H1 (cell line): Measurements from ENCODE around the gene BLOC1S4. TPM values are rescaled to one million over a fixed set of nuclear protein-coding genes. Genes with fewer than 3 reads are reported as not detected.

Experiments used
- CTCF ChIA-PET: fragments of 300-600 bp; sonication (Branson Sonifier 250); formaldehyde crosslinking; loops from one replicate; lab custom pipeline; 2021; ENCODE audit not compliant: partially characterized antibody; lab: Charles Lee
- POLR2A ChIA-PET: fragments of 300-600 bp; sonication (Branson Sonifier 250); formaldehyde crosslinking; loops from one replicate; lab custom pipeline; 2021; ENCODE audit warnings: inconsistent platforms; ENCODE audit not compliant: partially characterized antibody; lab: Charles Lee
- DNase-seq, 2 experiments: peaks; one replicate each; pipeline versions ENCODE4 v3.0.0 to v3.0.0-alpha.2; 2010 to 2022; ENCODE audit warnings: low spot score in 2 of 2, low read depth in 1 of 2, mixed read lengths in 1 of 2
- FAIRE-seq: peaks from 2 replicates; lab custom pipeline; 2011; peaks lifted over from hg19 to GRCh38; lab: Jason Lieb, UNC
- H2AFZ ChIP-seq: 2 replicates; pipeline ENCODE4 v1.8.1; 2012; ENCODE audit warnings: low read length, inconsistent platforms
- H2AK5ac ChIP-seq: 2 replicates; pipeline ENCODE4 v1.6.1; 2013; ENCODE audit warnings: low read depth, low read length
- H2BK120ac ChIP-seq: replicated peaks from 2 replicates; pipeline ENCODE3; 2013; ENCODE audit warnings: low read depth, low read length, inconsistent platforms
- H2BK12ac ChIP-seq: 2 replicates; pipeline ENCODE4 v1.6.1; 2013; ENCODE audit warnings: low read depth, low read length
- H2BK15ac ChIP-seq: 2 replicates; pipeline ENCODE4 v1.6.1; 2013; ENCODE audit warnings: low read length
- H2BK20ac ChIP-seq: 2 replicates; pipeline ENCODE4 v1.6.1; 2013; ENCODE audit warnings: low read length
- H2BK5ac ChIP-seq: 2 replicates; pipeline ENCODE4 v1.6.1; 2013; ENCODE audit warnings: low read depth, low read length
- H3K14ac ChIP-seq: 2 replicates; pipeline ENCODE4 v1.6.1; 2013; ENCODE audit warnings: inconsistent platforms; ENCODE audit not compliant: insufficient read length
- H3K18ac ChIP-seq: 2 replicates; pipeline ENCODE4 v1.6.1; 2013; ENCODE audit warnings: low read length; ENCODE audit errors: extremely low read depth
- H3K23ac ChIP-seq: 2 replicates; pipeline ENCODE4 v1.6.1; 2013; ENCODE audit warnings: inconsistent platforms; ENCODE audit not compliant: insufficient read length
- H3K23me2 ChIP-seq: 2 replicates; pipeline ENCODE4 v1.6.1; 2013; ENCODE audit warnings: low read depth, low read length
- H3K27ac ChIP-seq: 2 replicates; pipeline ENCODE4 v1.6.1; 2011; ENCODE audit warnings: low read depth, low read length, inconsistent platforms
- H3K27me3 ChIP-seq, 4 experiments: replicated peaks in 1 of 4; 1 replicate in 1 of 4; 2 replicates in 3 of 4; pipeline versions ENCODE4 v1.6.1 to v1.8.1; 2011 to 2013; ENCODE audit warnings: low read length in 3 of 4, mild to moderate bottlenecking in 3 of 4, inconsistent platforms in 2 of 4, mixed read lengths in 2 of 4, moderate library complexity in 1 of 4; ENCODE audit not compliant: control insufficient read depth in 3 of 4, insufficient read depth in 3 of 4; ENCODE audit errors: extremely low read depth in 1 of 4
- H3K36me3 ChIP-seq, 4 experiments: 2 replicates each; pipeline versions ENCODE4 v1.6.1 to v1.8.1; 2011 to 2013; ENCODE audit warnings: mild to moderate bottlenecking in 4 of 4, low read length in 3 of 4, moderate library complexity in 2 of 4, control low read depth in 1 of 4, inconsistent platforms in 1 of 4; ENCODE audit not compliant: insufficient read depth in 4 of 4, control insufficient read depth in 2 of 4
- H3K4ac ChIP-seq: replicated peaks from 2 replicates; pipeline ENCODE3; 2013; ENCODE audit warnings: low read length, low read depth, mixed read lengths, inconsistent platforms; ENCODE audit not compliant: insufficient read length
- H3K4me1 ChIP-seq, 4 experiments: replicated peaks in 1 of 4; 1 replicate in 1 of 4; 2 replicates in 3 of 4; pipeline versions ENCODE4 v1.6.1 to v1.8.1; 2011 to 2013; ENCODE audit warnings: low read length in 3 of 4, inconsistent platforms in 2 of 4, mixed read lengths in 1 of 4; ENCODE audit not compliant: insufficient read depth in 4 of 4, control insufficient read depth in 3 of 4
- H3K4me2 ChIP-seq, 2 experiments: 2 replicates each; pipeline versions ENCODE4 v1.6.1 to v1.8.1; 2011 to 2013; ENCODE audit warnings: low read depth in 2 of 2, low read length in 2 of 2, control low read depth in 1 of 2, inconsistent platforms in 1 of 2, mild to moderate bottlenecking in 1 of 2; ENCODE audit not compliant: insufficient read depth in 1 of 2
- H3K4me3 ChIP-seq, 4 experiments: fragments of 200-600, 300-600 bp in 1 of 4; sonication (generic), shearing (Covaris generic), sonication (Bioruptor Twin) in 1 of 4; 2 replicates each; pipeline versions ENCODE4 v1.5.1 to v1.8.1; 2011 to 2016; ENCODE audit warnings: low read length in 4 of 4, low read depth in 3 of 4, control low read depth in 2 of 4, inconsistent platforms in 2 of 4, mild to moderate bottlenecking in 2 of 4, mixed read lengths in 1 of 4, moderate library complexity in 1 of 4; ENCODE audit not compliant: insufficient read depth in 2 of 4; ENCODE audit errors: extremely low read depth in 1 of 4
- H3K56ac ChIP-seq: replicated peaks from 2 replicates; pipeline ENCODE3; 2013; ENCODE audit warnings: low read depth, mild to moderate bottlenecking, mixed read lengths, low read length, inconsistent platforms; ENCODE audit not compliant: insufficient read length
- H3K79me1 ChIP-seq: 2 replicates; pipeline ENCODE4 v1.6.1; 2013; ENCODE audit warnings: low read depth, low read length, control low read depth
- H3K79me2 ChIP-seq, 2 experiments: 2 replicates each; pipeline versions ENCODE4 v1.6.1 to v1.8.1; 2012 to 2013; ENCODE audit warnings: low read length in 2 of 2, mild to moderate bottlenecking in 2 of 2, inconsistent platforms in 1 of 2; ENCODE audit not compliant: insufficient read depth in 2 of 2, control insufficient read depth in 1 of 2
- H3K9ac ChIP-seq, 4 experiments: replicated peaks in 1 of 4; 1 replicate in 1 of 4; 2 replicates in 3 of 4; pipeline versions ENCODE4 v1.6.1 to v1.8.1; 2011 to 2013; ENCODE audit warnings: low read depth in 3 of 4, low read length in 3 of 4, control low read depth in 2 of 4, mild to moderate bottlenecking in 2 of 4, moderate library complexity in 2 of 4, inconsistent platforms in 1 of 4; ENCODE audit errors: extremely low read depth in 1 of 4
- H3K9me3 ChIP-seq, 2 experiments: 2 replicates each; pipeline versions ENCODE4 v1.6.1 to v1.8.1; 2012 to 2013; ENCODE audit warnings: mild to moderate bottlenecking in 2 of 2, moderate library complexity in 2 of 2, control low read depth in 1 of 2, inconsistent platforms in 1 of 2, low read depth in 1 of 2, low read length in 1 of 2, mixed read lengths in 1 of 2; ENCODE audit not compliant: insufficient read depth in 2 of 2
- H4K20me1 ChIP-seq, 2 experiments: replicated peaks in 1 of 2; 2 replicates each; pipeline versions ENCODE3 to v1.8.1; 2011 to 2013; ENCODE audit warnings: inconsistent platforms in 2 of 2, low read length in 2 of 2, mild to moderate bottlenecking in 1 of 2; ENCODE audit not compliant: insufficient read depth in 2 of 2, control insufficient read depth in 1 of 2
- H4K5ac ChIP-seq: 2 replicates; pipeline ENCODE4 v1.6.1; 2013; ENCODE audit warnings: low read length, low read depth, mixed read lengths, inconsistent platforms; ENCODE audit not compliant: insufficient read length
- H4K8ac ChIP-seq: 2 replicates; pipeline ENCODE4 v1.8.0; 2013; ENCODE audit warnings: mild to moderate bottlenecking, moderate library complexity, low read length, inconsistent platforms; ENCODE audit not compliant: insufficient read depth; ENCODE audit errors: extremely low read depth
- H4K91ac ChIP-seq: replicated peaks from 2 replicates; pipeline ENCODE3; 2013; ENCODE audit warnings: low read length, mixed read lengths, inconsistent platforms; ENCODE audit not compliant: insufficient read length
- BACH1 ChIP-seq: IDR thresholded peaks from 2 replicates; pipeline ENCODE4 v1.6.1; 2012; ENCODE audit warnings: low read length, improper control_type of control experiment
- FOSL1 ChIP-seq: IDR thresholded peaks from 2 replicates; pipeline ENCODE4 v1.6.1; 2011; ENCODE audit warnings: mild to moderate bottlenecking, low read depth, low read length, moderate library complexity; ENCODE audit not compliant: insufficient read depth
- GABPA ChIP-seq: IDR thresholded peaks from 2 replicates; pipeline ENCODE4 v1.6.1; 2011; ENCODE audit warnings: mild to moderate bottlenecking, low read length, moderate library complexity, borderline replicate concordance; ENCODE audit not compliant: insufficient read depth
- NANOG ChIP-seq: IDR thresholded peaks from 2 replicates; pipeline ENCODE4 v1.6.1; 2011; ENCODE audit warnings: low read length, low read depth, mild to moderate bottlenecking, inconsistent platforms; ENCODE audit not compliant: insufficient read depth, poor library complexity, severe bottlenecking
- NRF1 ChIP-seq: IDR thresholded peaks from 2 replicates; pipeline ENCODE4 v1.6.1; 2011; ENCODE audit warnings: mild to moderate bottlenecking, low read depth, low read length, improper control_type of control experiment
- POLR2AphosphoS5 ChIP-seq: IDR thresholded peaks from 2 replicates; pipeline ENCODE4 v1.6.1; 2011; ENCODE audit warnings: low read depth, low read length
- RBBP5 ChIP-seq: IDR thresholded peaks from 2 replicates; pipeline ENCODE4 v1.7.1; 2012; ENCODE audit warnings: low read depth, mild to moderate bottlenecking, inconsistent platforms, low read length, moderate library complexity, borderline replicate concordance
- RNF2 ChIP-seq: fragments of 200-900, 300-1000 bp; sonication (generic); IDR thresholded peaks from 2 replicates; pipeline ENCODE4 v1.7.1; 2016; ENCODE audit warnings: borderline replicate concordance, low read depth, mild to moderate bottlenecking, antibody characterized with exemption, low read length; ENCODE audit not compliant: poor library complexity, severe bottlenecking; ENCODE audit errors: missing control alignments
- SP1 ChIP-seq: IDR thresholded peaks from 2 replicates; pipeline ENCODE4 v1.6.1; 2011; ENCODE audit warnings: low read depth, low read length
- SP2 ChIP-seq: IDR thresholded peaks from 2 replicates; pipeline ENCODE4 v1.6.1; 2012; ENCODE audit warnings: mild to moderate bottlenecking, low read length, inconsistent platforms
- TAF7 ChIP-seq: optimal IDR thresholded peaks from 2 replicates; pipeline ENCODE3; 2011; ENCODE audit warnings: low read depth, mild to moderate bottlenecking, inconsistent platforms, low read length, moderate library complexity, borderline replicate concordance
- WGBS, 2 experiments: shearing (Covaris generic) in 1 of 2; methylation state at CpG; one replicate each; pipeline versions ENCODE4 v1.1.6 to v1.1.7; 2013 to 2015; ENCODE audit warnings: low lambda C conversion rate in 2 of 2, mixed read lengths in 2 of 2, inconsistent platforms in 1 of 2, low coverage in 1 of 2, missing lambda C conversion rate in 1 of 2; ENCODE audit not compliant: insufficient replicate concordance in 2 of 2, insufficient coverage in 1 of 2, insufficient read length in 1 of 2; ENCODE audit errors: extremely low coverage in 1 of 2, missing lambda C conversion rate in 1 of 2; 5-methylcytosine and 5-hydroxymethylcytosine counted together
- polyA plus RNA-seq, 7 experiments: library from polyadenylated mRNA; depleted of rRNA in 3 of 7; stranded (reverse) in 5 of 7; unstranded in 2 of 7; fragments of >200 nt in 5 of 7; fragments of 200-250 nt in 2 of 7; gene quantifications; 1 replicate in 5 of 7; 2 replicates in 1 of 7; 4 replicates in 1 of 7; pipeline versions ENCODE4 v1.2.1 to v1.2.3, GENCODE V29; 2011 to 2013; ENCODE audit warnings: missing spikeins in 2 of 7, mixed read lengths in 2 of 7
- total RNA-seq: library from RNA; stranded (reverse); fragmentation: NEBNext Ultra II Directional; extraction: Animal tissue kit (Norgen Biotek cat#: 25700); gene quantifications from 2 replicates; pipeline ENCODE4 v1.2.1, GENCODE V29; 2021
- TF ChIP-seq, protein P1 (sequence below): IDR thresholded peaks from 2 replicates; pipeline ENCODE4 v1.6.1; 2012; ENCODE audit warnings: low read length, inconsistent platforms

Gene BLOC1S4
- total and polyA plus RNA-seq, 2 of the 8 experiments (the other 6 are each of a cell fraction or from before 2014, with no cell fraction given) = 19.1 to 27.8 TPM

DNA sequence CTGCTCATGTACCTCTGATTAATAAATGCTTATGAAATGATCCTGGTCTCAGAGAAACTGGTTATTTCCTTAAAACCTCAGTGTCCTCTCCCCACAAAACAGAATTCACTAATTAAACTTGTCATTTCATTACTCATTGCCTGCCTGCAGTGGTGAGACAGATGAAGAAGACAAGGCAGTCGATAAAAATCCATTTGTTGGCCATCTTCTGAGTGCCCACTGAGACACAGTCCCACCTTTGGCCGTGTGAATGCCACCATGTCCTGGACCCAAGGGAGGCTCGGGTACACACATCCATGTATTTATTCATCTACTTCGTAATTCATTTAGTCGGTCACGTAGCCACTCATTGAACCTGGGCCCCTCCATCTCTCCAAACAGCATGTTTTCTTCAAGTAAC is 18.8 kb upstream of the BLOC1S4 start:
- no peak overlapping the region for H2BK20ac ChIP-seq
- no peaks in the 10 kb centered on the region for H3K79me1 ChIP-seq
- no peak for FAIRE-seq
- no peak overlapping the region for H3K4me3 ChIP-seq
- no peak for DNase-seq
- H3K4me1 ChIP-seq = no peaks in the 10 kb centered on the region; a peak in 1 of 7 replicates
- H3K9me3 ChIP-seq = no peaks in the 10 kb centered on the region
- no peak overlapping the region for H2BK15ac ChIP-seq
- H2AFZ ChIP-seq = no peak overlapping the region
- no peak overlapping the region for H2AK5ac ChIP-seq
- H3K23me2 ChIP-seq = no peaks in the 10 kb centered on the region
- no peak overlapping the region for H2BK12ac ChIP-seq
- no peak overlapping the region for H3K27ac ChIP-seq
- H4K20me1 ChIP-seq = peaks cover 0 to 2% of the 10 kb centered on the region in 2 experiments
- ChIA-PET POLR2A (interaction anchor here (1.1 to 1.2 kb wide), 2 partner anchors 16 to 20 kb away, joined by 3 read pairs; no protein-coding TSS in a partner anchor), CTCF (interaction anchor here (0.8 kb wide), 2 partner anchors 11 to 34 kb away, joined by 3 to 4 read pairs; no protein-coding TSS in a partner anchor)
- H3K18ac ChIP-seq = no peak overlapping the region
- H3K56ac ChIP-seq = no peak overlapping the region
- no peak overlapping the region for H3K14ac ChIP-seq
- H4K8ac ChIP-seq = no peak overlapping the region
- 93% methylated on average over 6 of the region's 6 CpGs; no CpG with 5 or more reads in 1 of the 2 experiments for WGBS, 2 experiments
- no peak overlapping the region for H2BK5ac ChIP-seq
- no peak overlapping the region for H4K5ac ChIP-seq
- peaks cover 0 to 4% of the 10 kb centered on the region in 2 experiments; a peak in 1 of 4 replicates for H3K79me2 ChIP-seq
- H3K9ac ChIP-seq = no peak overlapping the region
- no peak overlapping the region for H3K4me2 ChIP-seq
- no peak overlapping the region for H2BK120ac ChIP-seq
- H3K27me3 ChIP-seq = no peaks in the 10 kb centered on the region
- H4K91ac ChIP-seq = no peak overlapping the region
- H3K36me3 ChIP-seq = 0 out of 8 replicates have a peak, but pooled peaks cover 0 to 3% (median 0%) of the 10 kb centered on the region in 4 experiments
- no peak overlapping the region for H3K23ac ChIP-seq
- no peak overlapping the region for H3K4ac ChIP-seq
- TF ChIP-seq TAF7 (no peak), RNF2 (no peak), SP2 (no peak), SP1 (no peak), BACH1 (no peak), GABPA (no peak), NANOG (no peak), FOSL1 (no peak), POLR2AphosphoS5 (no peak), RBBP5 (no peak), NRF1 (no peak)
- TF ChIP-seq, protein P1, sequence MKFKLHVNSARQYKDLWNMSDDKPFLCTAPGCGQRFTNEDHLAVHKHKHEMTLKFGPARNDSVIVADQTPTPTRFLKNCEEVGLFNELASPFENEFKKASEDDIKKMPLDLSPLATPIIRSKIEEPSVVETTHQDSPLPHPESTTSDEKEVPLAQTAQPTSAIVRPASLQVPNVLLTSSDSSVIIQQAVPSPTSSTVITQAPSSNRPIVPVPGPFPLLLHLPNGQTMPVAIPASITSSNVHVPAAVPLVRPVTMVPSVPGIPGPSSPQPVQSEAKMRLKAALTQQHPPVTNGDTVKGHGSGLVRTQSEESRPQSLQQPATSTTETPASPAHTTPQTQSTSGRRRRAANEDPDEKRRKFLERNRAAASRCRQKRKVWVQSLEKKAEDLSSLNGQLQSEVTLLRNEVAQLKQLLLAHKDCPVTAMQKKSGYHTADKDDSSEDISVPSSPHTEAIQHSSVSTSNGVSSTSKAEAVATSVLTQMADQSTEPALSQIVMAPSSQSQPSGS = no peak
